Islet of Langerhans (tissue), 1 donor: ENCODE measurements around the gene ST8SIA5.

Experiments
- FAIRE-seq: peaks from one replicate; lab custom pipeline; 2011; peaks lifted over from hg19 to GRCh38; lab: Jason Lieb, UNC

ST8SIA5 gene

DNA sequence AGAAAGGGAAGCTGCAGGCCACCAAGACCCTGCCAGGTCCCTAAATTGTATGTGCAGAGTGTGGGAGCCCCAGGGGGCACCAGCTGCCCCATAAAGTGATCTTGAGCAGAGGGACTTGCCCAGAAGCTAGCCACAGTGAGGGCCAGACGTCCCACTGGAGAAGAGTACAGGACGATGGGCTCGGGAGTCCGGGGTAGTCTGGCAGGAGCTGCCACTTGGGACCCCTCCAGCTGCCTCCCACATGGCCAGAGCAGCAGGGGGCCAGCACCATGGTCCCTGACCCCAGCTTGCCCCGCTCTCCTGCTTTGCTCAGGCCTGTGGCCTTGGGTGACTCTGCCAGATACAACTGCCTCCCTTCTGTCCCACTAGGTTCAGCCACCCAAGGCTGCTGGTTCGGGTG, 88.2 kb downstream of the ST8SIA5 start:
- no peak for FAIRE-seq

DNA sequence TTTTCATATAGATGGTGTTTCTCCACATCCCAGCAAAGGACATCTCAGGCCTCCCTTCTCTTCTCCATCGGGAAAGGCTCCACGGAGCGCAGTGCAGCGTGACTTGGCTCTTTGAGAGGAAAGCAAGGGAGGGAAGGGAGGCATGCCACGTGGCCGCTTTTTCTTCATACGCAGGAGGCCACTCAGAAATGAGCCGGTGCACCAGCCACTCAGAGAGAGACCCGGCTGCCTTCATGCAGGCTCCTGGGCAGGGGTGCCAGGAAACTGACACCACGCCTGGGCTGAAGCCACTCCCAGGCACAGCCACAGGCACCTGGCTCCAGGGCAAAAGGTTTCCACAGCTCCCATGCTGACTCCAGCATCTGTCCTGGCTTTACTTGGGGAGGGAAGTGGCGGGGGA, 88.7 kb downstream of the ST8SIA5 start:
- no peak for FAIRE-seq

- FAIRE-seq: no peak
Measured at GRCh38 chr18:46663539-46663938, 93.3 kb downstream of the ST8SIA5 start.

- no peak for FAIRE-seq
Measured at GRCh38 chr18:46660957-46661749, 95.7 kb downstream of the ST8SIA5 start.

GRCh38 chr18:46659484-46659883, 97.4 kb downstream of the ST8SIA5 start:
- FAIRE-seq: no peak

DNA sequence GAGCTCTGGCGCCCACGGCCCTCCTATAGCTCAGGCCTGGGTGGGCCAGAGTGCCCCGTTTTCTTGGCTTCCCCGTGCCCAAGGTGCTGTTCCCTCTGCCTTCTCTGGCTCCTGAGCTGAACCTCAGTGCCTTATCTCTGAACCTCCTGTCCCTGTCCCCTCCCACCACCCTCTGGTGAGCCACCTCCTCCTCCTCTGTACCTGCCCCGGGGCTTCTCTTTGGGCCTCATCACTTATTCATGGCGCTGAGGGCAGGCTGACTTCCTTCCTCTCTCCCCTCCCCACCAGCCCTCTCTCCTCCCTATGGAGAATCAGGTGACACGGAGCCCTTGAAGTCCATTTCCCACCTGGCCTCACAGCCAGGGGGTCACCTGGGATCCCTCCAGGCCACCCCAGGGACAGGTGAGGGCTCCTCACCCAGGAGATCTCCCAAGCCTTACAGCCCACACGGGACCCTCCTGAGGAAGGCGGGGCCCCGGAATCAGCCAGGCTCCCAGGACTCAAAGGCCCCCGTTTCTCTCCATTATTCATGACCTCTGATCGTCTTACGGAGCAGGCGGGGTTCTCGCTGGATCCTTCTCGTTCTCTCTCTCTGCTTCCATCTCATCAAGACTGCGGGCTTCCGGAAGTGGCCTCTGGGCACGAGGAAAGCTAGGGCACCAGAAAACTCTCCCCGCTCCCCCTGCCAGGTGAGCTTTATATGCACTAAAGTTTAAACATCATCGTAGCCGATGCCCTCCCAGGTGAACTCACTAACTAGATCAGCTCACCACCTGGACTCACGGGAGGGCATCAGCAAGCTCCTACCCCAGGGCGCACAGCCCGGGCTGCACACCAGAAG, 99.5 kb downstream of the ST8SIA5 start, which contains the start of gene LOXHD1:
TSS of gene LOXHD1 (minus strand) at position 106 of the 841 bp plus-strand sequence. CDS start 187 bp downstream, outside the sequence.
- FAIRE-seq: no peak

GRCh38 chr18:46656326-46657114, 100.3 kb downstream of the ST8SIA5 start:
- no peak for FAIRE-seq

DNA sequence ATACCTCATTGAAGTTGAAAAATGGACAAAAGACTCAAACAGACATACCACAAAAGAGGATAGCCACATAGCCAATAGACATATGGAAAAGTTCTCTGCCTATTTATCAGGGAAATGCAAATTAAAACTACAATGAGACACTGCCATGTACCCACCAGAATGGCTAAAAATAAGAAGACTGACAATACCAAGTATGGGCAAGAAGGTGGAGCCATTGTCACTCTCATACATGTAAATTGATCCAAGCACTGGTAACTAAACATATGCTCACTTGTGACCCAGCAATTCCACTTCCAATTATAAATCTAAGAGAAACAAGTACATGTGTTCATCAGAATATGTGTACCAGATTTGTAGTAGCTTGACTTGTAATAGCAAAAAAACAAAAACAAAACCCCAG, 104.5 kb downstream of the ST8SIA5 start:
- FAIRE-seq: no peak

GRCh38 chr18:46650681-46651080, 106.2 kb downstream of the ST8SIA5 start:
- FAIRE-seq: no peak

GRCh38 chr18:46649071-46649862, 107.6 kb downstream of the ST8SIA5 start:
- no peak for FAIRE-seq

- no peak for FAIRE-seq
Measured at GRCh38 chr18:46646468-46646867, 110.4 kb downstream of the ST8SIA5 start.

DNA sequence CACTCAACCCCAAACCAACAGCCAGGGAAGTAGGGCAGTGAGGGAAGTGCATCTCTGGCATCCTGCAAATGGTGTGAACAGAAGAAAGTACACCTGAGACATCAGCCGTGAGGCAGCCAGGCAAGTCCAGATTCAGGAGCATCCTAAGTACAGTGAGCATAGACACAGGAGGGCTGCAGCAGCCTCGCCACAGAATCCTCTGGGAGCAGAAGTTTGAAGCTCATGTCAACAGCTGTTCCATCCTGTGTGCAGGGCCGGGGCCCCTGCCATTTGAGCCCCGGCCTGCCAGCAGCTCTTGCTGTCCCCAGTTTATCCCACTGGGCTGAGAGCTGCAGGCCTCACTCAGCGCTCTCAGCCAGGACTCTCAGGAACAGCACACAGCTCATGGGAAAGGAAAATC, 114.3 kb downstream of the ST8SIA5 start:
- no peak for FAIRE-seq

- no peak for FAIRE-seq
Measured at GRCh38 chr18:46641917-46642316, 114.9 kb downstream of the ST8SIA5 start.

DNA sequence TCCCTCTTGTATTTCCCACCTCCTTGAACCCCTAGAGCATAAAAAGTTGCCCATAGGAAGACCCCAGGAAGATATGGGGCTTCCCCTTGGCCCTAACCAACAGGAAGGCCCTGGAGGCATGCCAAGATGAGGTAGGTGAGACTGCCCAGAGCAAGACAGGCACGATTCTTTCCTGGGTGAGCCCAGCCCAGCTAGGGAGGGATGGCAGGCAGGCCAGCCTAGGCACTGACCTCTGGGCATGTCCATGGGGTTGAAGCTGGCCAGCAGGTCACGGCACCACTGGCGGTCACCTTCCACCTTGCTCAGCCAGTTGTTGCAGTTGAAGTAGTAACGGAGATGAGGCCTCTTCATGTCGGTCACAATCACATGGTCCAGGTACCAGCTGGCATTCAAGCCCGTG, 117.5 kb downstream of the ST8SIA5 start:
- no peak for FAIRE-seq

DNA sequence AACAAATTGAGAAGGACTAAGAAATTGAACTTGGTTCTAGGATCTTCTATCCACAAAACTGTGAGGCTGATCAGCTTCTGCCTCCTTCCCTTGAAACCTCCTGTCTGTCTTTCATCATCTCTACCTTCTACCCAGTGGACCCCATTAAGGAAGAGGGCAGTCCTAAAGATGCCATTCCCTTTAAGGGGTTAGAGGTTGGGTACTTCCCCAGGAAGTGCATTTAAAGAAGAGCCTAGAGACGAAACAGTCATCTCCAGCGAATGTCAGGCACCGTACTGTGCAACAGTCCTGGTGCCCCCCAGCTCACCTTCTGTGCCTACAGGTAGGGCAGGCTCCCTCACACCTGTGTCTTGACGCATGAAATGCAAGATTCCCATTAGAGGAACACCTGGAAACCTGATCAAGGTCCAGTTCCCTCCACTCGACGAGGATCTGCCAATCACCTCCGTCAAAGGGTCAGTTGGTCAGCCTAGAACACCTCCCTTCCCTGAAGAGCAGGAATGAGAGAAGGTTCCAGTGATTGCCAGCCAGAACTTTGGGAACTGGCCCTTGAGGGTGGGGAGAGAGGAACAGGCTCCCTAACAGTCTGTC, 120.7 kb downstream of the ST8SIA5 start:
- no peak for FAIRE-seq

GRCh38 chr18:46632401-46633071, 124.3 kb downstream of the ST8SIA5 start:
- FAIRE-seq: no peak

DNA sequence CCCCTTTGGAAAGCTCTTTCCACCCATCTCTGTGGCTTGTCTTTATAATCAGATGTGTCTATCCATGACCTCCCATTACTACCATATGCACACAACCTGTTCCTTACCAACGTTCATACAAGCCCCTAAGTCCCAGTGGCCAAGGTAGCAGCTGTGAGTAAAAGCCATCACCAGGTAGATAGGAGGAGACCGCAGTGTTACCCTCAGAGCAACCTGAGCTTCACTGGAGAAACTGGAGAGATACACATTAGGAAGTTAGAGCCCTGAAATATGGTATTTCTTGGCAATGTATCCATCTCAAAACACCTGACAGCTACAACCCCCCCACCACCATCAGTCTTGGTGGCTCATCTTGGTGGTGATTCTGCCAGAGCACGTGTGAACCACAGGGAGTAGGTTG, 125.9 kb downstream of the ST8SIA5 start:
- FAIRE-seq: no peak

DNA sequence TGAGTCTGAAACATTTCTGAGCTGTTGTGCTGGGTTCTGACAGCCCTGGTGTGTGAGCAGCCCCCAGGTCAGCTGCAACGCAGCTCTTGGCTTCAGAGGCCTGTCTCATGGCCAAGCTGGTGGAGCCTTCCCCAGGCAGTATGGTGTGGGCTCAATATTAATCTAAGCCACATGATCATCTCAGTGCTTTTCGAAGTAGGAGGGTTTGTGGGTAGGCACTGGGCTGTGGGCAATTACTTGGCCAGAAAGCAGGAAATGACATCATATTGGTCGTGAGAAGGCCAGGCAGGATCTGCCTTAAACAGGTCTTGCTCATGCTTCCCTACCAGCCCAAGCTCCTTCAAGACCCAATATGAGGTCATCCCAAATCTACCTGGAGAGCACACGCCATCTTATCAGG, 126.7 kb downstream of the ST8SIA5 start:
- no peak for FAIRE-seq

GRCh38 chr18:46629361-46629760, 127.5 kb downstream of the ST8SIA5 start:
- no peak for FAIRE-seq

GRCh38 chr18:46628206-46628605, 128.6 kb downstream of the ST8SIA5 start:
- FAIRE-seq: no peak

- no peak for FAIRE-seq
Measured at GRCh38 chr18:46627136-46627535, 129.7 kb downstream of the ST8SIA5 start.
